ENCODE data around the gene SGCD. TPM values are rescaled to one million over a fixed set of nuclear protein-coding genes. Genes with fewer than 3 reads are reported as not detected.

SGCD gene
- total RNA-seq, 3 donors from 2014 or later: 0.03 TPM; not detected in 2

DNA sequence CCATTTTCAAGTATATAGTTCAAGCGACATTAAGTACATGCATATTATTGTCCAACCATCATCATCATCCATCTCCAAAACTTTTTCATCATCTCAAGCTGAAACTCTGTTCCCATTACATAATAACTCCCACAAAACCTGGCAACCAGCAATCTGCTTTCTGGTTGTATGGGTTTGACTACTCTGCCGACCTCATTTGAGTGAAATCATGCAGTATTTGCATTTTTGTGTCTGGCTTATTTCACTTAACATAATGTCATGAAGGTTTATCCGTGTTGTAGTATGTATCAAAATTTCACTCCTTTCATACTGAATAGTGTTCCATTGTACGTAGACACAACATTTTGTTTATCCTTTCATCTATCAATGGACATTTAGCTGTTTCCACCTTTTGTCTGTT lies 74.8 kb downstream of the SGCD start:
- ATAC-seq: peak in 1 of 2 donors; percentile 6
- H3K36me3 Mint-ChIP-seq (ENCODE audit: insufficient read depth): no peaks in the 10 kb centered on the region
- DNase-seq: no peak
- H3K4me1 Mint-ChIP-seq (ENCODE audit: low read depth): peaks cover 9% of the 10 kb centered on the region
- peaks cover 4% of the 10 kb centered on the region for H3K27me3 Mint-ChIP-seq (ENCODE audit: low read depth)
- H3K4me3 Mint-ChIP-seq: peak overlapping the region; percentile 24
- H3K9me3 Mint-ChIP-seq: no peaks in the 10 kb centered on the region

DNA sequence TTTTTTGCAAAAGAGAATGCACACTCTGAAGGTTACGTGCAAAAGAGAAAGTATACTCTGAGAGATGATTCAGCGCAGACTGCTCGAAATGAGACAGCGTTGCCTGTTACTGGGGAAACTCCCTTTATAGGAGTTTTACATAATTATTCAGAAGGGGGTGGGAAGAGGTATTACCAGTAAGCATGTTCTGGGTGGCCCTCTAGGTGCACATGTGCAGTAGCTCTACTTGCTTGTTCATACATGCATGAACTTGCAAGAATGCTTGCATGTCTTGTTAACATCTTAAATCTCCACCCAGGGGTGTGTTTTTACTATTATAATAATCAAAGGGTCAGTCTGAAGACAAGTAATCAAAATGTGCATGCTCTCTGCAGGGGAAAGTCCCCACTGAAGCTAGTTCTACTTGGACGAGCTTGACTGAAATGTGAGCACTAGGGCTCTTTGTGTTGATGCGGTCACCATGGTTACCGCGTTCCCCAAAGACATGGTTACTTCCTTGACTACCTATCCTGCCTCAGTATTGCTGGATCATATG lies 75.5 kb downstream of the SGCD start:
- DNase-seq (no peak), ATAC-seq (peak; percentile 94 to 97)
- Mint-ChIP-seq H3K9me3 (no peaks in the 10 kb centered on the region), H3K36me3 (ENCODE audit: insufficient read depth) (no peaks in the 10 kb centered on the region), H3K27me3 (ENCODE audit: low read depth) (peaks cover 4% of the 10 kb centered on the region), H3K4me3 (peak overlapping the region; percentile 24), H3K4me1 (ENCODE audit: low read depth) (peaks cover 9% of the 10 kb centered on the region)

DNA sequence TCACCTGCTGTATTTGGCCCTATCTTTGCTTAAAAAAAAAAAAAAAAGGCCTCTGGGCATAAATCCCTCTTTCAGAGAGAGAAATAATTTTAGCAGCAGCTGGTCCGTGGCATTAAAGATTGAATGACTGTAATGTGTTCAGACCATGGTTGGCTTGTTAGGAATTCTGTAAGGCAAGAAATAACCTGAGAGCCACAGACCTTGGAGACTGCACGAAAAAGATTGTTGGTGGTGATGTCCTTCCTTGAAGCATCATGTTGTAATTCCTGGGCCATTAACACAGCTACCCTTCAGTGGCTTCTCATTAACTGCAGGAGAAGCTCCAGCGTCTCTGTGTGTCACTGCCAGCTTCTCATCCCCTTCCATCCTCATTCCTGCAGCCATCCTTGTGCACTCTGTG lies 79.0 kb downstream of the SGCD start:
- ATAC-seq (no peak), DNase-seq (no peak)
- Mint-ChIP-seq H3K27me3 (ENCODE audit: low read depth) (peaks cover 8% of the 10 kb centered on the region), H3K4me3 (no peak overlapping the region), H3K9me3 (no peaks in the 10 kb centered on the region), H3K36me3 (ENCODE audit: insufficient read depth) (no peaks in the 10 kb centered on the region), H3K4me1 (ENCODE audit: low read depth) (peaks cover 9% of the 10 kb centered on the region)

DNA sequence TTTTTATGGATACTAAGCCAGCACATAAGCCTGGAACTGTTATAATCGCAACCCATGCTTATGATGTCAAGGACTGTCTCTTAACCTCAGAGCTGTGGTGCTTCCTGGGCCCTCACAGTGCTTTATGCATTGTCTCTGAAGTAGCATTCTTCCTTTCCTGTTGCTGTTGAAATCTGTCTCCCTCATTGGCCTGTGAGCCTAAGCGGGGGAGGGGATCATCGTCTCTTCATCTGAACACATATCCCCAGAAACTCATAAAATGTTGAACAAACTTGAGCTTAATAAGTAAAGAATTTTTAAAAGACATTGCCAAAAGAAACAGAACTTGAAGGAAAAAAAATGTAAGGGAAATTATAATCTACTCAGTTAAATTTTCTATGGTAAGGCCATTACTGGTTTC lies 80.3 kb downstream of the SGCD start:
- no peak for DNase-seq
- Mint-ChIP-seq H3K27me3 (ENCODE audit: low read depth) (peaks cover 6% of the 10 kb centered on the region), H3K4me1 (ENCODE audit: low read depth) (peaks cover 3% of the 10 kb centered on the region), H3K36me3 (ENCODE audit: insufficient read depth) (no peaks in the 10 kb centered on the region), H3K4me3 (no peak overlapping the region), H3K9me3 (no peaks in the 10 kb centered on the region)
- no peak for ATAC-seq

DNA sequence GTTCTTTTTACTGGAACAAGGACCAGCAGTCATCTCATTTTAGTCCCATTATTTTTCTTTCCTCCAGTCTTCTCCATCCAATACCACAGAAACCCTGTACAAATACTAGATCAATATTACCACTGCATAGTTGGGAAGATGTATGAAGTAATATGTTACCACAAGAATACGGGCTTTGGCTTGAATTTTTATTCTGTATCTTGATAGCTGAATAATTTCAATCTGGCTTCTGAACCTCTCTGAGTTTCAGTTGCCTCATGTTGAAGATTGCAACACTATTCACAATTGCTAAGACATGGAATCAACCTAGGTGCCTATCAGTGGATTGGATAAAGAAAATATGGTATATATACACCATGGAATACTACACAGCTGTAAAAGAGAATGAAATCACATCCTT lies 82.9 kb downstream of the SGCD start:
- no peak for DNase-seq
- Mint-ChIP-seq H3K4me1 (ENCODE audit: low read depth) (no peaks in the 10 kb centered on the region), H3K4me3 (no peak overlapping the region), H3K36me3 (ENCODE audit: insufficient read depth) (no peaks in the 10 kb centered on the region), H3K27me3 (ENCODE audit: low read depth) (peaks cover 9% of the 10 kb centered on the region), H3K9me3 (no peaks in the 10 kb centered on the region)
- no peak for ATAC-seq

DNA sequence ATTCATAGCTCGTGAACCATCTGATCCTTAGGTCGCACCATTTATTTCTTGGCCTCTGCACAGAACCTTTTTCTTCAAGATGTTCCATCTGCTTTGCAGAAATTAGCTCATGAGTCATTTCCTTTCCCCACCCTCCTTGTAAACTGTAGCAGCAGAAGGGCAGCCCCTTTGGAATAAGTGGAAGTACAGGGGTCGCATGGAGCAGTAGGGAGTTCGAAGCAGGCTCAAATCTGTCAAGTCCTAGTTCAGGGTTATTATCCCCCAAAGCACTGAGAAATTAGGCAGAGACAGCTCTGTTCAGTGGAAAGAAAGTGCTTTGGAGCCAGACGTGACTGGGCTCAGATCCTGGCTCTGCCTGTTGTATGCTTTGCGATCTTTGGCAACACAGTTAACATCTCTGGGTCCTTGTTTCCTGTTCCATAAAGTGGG lies 84.2 kb downstream of the SGCD start:
- H3K36me3 Mint-ChIP-seq (ENCODE audit: insufficient read depth): no peaks in the 10 kb centered on the region
- ATAC-seq (no peak), DNase-seq (no peak)
- no peaks in the 10 kb centered on the region for H3K4me1 Mint-ChIP-seq (ENCODE audit: low read depth)
- peaks cover 9% of the 10 kb centered on the region for H3K27me3 Mint-ChIP-seq (ENCODE audit: low read depth)
- no peak overlapping the region for H3K4me3 Mint-ChIP-seq
- H3K9me3 Mint-ChIP-seq: no peaks in the 10 kb centered on the region

DNA sequence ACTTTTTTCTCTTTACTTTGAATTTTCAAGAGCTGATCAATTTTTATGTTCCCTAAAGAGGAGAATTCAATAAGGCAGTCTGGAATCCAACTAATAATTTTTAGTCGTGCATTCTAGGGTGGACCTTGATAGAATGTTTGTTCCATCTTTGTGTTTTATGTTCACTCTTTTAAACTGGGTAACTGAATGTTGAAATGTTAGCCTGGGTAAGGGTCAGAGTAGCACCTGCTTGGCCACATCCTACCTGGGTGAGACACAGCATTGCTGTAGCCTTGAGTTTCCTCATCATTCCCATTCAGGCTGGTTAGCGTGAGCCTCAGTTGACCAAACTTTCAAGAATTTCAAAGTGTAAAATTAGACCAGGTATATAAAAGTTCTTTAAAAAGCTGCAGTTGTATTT lies 85.0 kb downstream of the SGCD start:
- Mint-ChIP-seq H3K27me3 (ENCODE audit: low read depth) (peaks cover 9% of the 10 kb centered on the region), H3K9me3 (peaks cover 3% of the 10 kb centered on the region), H3K36me3 (ENCODE audit: insufficient read depth) (no peaks in the 10 kb centered on the region), H3K4me1 (ENCODE audit: low read depth) (no peaks in the 10 kb centered on the region), H3K4me3 (no peak overlapping the region)
- DNase-seq (no peak), ATAC-seq (no peak)

DNA sequence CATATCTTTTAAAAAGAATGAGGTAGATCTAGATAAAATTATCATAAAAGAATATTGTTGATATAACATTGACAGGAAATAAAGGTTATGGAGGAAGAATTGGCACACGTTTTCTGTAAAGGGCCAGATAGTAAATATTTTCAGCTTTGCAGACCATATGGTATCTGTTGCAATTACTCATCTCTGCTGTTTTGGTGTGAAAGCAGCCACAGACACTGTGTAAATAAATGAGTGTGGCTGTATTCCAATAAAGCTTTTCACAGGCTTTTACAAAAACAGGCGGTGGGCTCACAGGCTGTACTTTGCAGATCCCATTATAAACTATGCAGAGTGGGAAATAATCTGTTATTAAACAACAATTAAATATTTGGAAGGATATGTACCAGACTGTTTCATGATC lies 87.4 kb downstream of the SGCD start:
- Mint-ChIP-seq H3K36me3 (ENCODE audit: insufficient read depth) (no peaks in the 10 kb centered on the region), H3K9me3 (peaks cover 3% of the 10 kb centered on the region), H3K4me3 (no peak overlapping the region), H3K4me1 (ENCODE audit: low read depth) (no peaks in the 10 kb centered on the region), H3K27me3 (ENCODE audit: low read depth) (peaks cover 6% of the 10 kb centered on the region)
- DNase-seq: no peak
- no peak for ATAC-seq

DNA sequence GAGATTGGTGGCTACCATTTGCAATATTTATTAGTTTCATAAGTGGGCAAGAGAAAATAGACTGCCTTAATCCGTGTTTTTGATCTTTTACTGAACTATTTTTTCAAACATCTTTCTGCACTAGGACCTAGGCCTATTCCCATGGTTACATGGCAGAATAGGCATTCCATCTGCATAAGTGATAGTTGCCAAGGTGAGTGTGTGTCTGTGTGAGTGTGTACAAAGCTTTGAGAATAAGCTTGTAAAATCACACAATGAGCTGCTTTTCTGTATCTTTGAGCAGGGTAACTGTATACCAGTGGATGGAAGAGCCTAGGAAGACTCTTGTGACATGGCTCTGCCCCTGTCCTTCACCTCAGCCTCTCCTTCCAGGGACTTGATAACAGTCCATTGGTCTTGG lies 92.7 kb downstream of the SGCD start:
- Mint-ChIP-seq H3K4me1 (ENCODE audit: low read depth) (no peaks in the 10 kb centered on the region), H3K27me3 (ENCODE audit: low read depth) (no peaks in the 10 kb centered on the region), H3K9me3 (peaks cover 3% of the 10 kb centered on the region), H3K36me3 (ENCODE audit: insufficient read depth) (no peaks in the 10 kb centered on the region), H3K4me3 (no peak overlapping the region)
- ATAC-seq (no peak), DNase-seq (no peak)

DNA sequence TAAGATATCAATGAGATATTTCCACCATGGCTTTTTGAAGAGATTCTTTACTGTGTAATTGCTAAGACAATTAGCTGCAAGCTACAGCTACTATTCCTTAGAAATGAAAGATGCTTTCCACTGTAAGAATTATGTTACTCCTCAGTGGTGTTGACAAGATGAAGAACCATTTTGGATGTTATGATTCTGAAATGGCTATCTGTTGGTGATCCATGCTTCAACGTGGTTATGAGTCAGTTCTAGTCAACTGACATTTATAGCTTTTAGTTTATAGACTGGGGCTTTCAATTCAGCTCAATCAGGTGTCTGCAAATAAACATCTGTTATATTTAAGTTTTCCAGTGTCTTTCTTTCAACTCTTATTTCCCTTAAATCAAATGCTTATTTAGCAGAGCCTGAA lies 93.7 kb downstream of the SGCD start:
- Mint-ChIP-seq H3K4me1 (ENCODE audit: low read depth) (no peaks in the 10 kb centered on the region), H3K27me3 (ENCODE audit: low read depth) (no peaks in the 10 kb centered on the region), H3K9me3 (peaks cover 3% of the 10 kb centered on the region), H3K4me3 (no peak overlapping the region), H3K36me3 (ENCODE audit: insufficient read depth) (no peaks in the 10 kb centered on the region)
- ATAC-seq (no peak), DNase-seq (no peak)

DNA sequence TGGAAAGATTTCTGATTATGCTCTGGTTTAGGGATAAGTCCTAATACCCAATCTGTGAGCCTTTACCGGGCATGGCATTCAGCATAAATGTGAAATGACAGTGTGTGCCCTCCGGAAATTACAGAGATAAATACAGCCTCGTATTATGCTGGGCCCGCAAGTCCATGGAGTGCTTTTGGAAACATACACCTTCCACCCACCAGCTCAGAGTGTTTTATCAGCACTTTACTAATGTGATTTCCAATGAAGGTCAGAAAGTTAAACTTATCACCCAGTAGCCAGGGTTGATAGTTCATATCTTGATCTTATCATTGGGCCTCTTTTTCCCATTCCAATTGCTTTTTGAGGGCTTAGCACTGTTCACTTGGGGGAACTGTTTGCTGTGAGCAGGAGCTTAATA lies 94.8 kb downstream of the SGCD start:
- Mint-ChIP-seq H3K4me1 (ENCODE audit: low read depth) (no peaks in the 10 kb centered on the region), H3K27me3 (ENCODE audit: low read depth) (no peaks in the 10 kb centered on the region), H3K9me3 (peaks cover under 1% of the 10 kb centered on the region), H3K36me3 (ENCODE audit: insufficient read depth) (no peaks in the 10 kb centered on the region), H3K4me3 (no peak overlapping the region)
- ATAC-seq: no peak
- DNase-seq: no peak

DNA sequence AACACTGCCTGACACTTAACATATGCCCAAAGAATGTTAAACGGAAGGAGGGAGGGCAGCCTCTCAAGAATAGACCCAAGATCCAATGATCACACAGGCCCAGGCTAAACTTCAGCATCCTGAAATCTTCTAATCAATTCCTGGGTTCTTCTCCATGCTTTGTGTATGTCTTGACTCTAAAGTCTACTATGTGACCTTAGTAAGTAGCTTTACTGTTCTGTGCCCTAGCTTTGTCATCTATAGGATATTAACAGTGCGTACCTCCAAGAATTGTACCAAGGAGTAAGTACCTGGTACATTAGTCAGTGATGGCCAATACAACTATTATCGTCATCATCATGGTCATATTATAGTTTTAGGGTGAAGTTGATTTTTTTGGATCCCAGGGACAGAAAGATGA lies 96.6 kb downstream of the SGCD start:
- no peak for ATAC-seq
- H3K4me3 Mint-ChIP-seq: no peak overlapping the region
- H3K4me1 Mint-ChIP-seq (ENCODE audit: low read depth): no peaks in the 10 kb centered on the region
- H3K27me3 Mint-ChIP-seq (ENCODE audit: low read depth): peaks cover 2% of the 10 kb centered on the region
- no peak for DNase-seq
- H3K36me3 Mint-ChIP-seq (ENCODE audit: insufficient read depth): no peaks in the 10 kb centered on the region
- no peaks in the 10 kb centered on the region for H3K9me3 Mint-ChIP-seq

DNA sequence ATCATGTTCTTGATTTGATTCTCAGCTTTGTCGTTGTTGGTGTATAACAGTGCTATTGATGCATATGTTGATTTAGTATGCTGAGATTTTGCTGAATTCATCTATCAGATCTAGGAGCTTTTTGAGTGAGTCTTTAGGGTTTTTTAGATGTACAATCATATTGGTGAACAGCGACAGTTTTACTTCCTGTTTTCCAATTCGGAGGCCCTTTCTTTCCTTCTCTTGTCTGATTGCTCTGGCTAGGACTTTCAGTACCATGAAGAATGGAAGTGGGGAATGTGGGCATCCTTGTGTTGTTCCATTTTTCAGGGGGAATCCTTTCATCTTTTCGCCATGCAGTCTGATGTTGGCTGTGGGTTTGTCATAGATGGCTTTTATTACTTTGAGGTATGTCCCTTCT lies 100.4 kb downstream of the SGCD start:
- H3K4me1 Mint-ChIP-seq (ENCODE audit: low read depth): no peaks in the 10 kb centered on the region
- H3K4me3 Mint-ChIP-seq: no peak overlapping the region

DNA sequence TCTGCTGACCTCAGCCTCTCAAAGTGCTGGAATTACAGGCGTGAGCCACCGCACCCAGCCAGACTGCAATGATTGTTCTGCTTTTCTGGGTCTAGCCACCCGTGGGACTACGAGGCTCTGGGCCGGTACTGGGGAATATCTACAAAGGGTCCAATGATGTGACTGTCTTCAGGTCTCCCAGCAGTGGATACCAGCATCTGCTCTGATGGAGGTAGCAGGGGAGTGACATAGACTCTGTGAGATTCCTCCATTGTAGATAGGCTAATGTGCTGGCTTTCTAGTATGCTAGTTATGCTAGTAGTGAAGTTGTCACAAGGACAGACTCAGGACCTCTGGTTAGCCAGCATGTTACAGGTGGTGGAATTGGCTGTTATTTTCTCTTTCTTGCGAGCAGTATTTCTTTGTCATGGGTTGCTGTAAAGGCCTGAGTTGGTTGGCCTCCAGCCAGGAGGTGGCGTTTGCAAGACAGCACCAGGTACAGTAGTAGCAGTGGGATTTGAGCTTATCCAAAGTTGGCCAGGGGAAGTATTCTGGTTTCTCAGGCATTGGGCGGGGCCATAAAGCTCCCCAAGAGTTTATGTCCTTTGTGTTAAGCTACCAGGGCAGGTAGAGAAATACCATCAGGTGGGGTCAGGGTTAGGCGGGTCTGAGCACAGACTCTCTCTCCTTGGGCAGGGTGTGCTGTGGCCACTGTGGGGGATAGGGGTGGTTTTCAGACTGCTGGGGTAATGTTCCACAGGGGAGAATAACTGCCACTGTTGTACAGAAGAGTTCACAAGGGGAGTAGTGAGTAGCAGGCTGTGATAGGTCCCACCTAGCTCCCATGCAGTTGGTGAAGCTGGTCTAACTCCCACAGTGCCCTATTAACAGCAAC lies 105.2 kb downstream of the SGCD start:
- ATAC-seq: no peak
- H3K4me3 Mint-ChIP-seq: no peak overlapping the region
- no peaks in the 10 kb centered on the region for H3K4me1 Mint-ChIP-seq (ENCODE audit: low read depth)
- H3K27me3 Mint-ChIP-seq (ENCODE audit: low read depth): peaks cover 17% of the 10 kb centered on the region
- H3K36me3 Mint-ChIP-seq (ENCODE audit: insufficient read depth): no peaks in the 10 kb centered on the region
- no peak for DNase-seq
- H3K9me3 Mint-ChIP-seq: no peaks in the 10 kb centered on the region

More for the DNA sequence above, 100.4 kb downstream of the SGCD start:
- Mint-ChIP-seq H3K27me3 (ENCODE audit: low read depth) (peaks cover 14% of the 10 kb centered on the region), H3K9me3 (no peaks in the 10 kb centered on the region), H3K36me3 (ENCODE audit: insufficient read depth) (no peaks in the 10 kb centered on the region)
- DNase-seq (no peak), ATAC-seq (no peak)

DNA sequence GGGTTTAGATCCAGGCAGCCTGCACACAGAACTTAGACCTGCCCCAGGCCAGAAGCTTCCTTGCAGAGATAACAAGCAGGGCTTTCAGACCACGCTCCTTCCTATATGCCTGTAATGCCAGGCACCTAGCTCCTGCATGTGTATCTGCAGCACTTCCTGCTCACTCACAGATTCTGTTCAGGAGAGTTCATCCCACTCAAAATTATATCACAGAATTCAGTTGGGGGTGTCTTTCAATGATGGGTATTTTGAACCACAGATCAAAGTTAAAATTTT lies 105.8 kb downstream of the SGCD start:
- no peak for ATAC-seq

More for the DNA sequence above, 105.8 kb downstream of the SGCD start:
- peaks cover 17% of the 10 kb centered on the region for H3K27me3 Mint-ChIP-seq (ENCODE audit: low read depth)
- no peaks in the 10 kb centered on the region for H3K9me3 Mint-ChIP-seq
- DNase-seq: no peak
- no peaks in the 10 kb centered on the region for H3K4me1 Mint-ChIP-seq (ENCODE audit: low read depth)
- H3K36me3 Mint-ChIP-seq (ENCODE audit: insufficient read depth): no peaks in the 10 kb centered on the region
- H3K4me3 Mint-ChIP-seq: no peak overlapping the region
